Transverse colon (tissue), 4 donors: Measurements from ENCODE around the gene PTGES3L. TPM values are rescaled to one million over a fixed set of nuclear protein-coding genes. Genes with fewer than 3 reads are reported as not detected.
A peak's percentile ranks its signal among the peaks of the same experiment; 100 is the strongest.
"Not testable (repeated sequence)": the region's sequence is repeated elsewhere in the genome, so short reads cannot be mapped to it uniquely, and the experiment has no call there.

Source experiments
- DNase-seq: peaks from one replicate; pipeline ENCODE4 v3.0.0-alpha.2; 2019
- H3K27ac ChIP-seq, 4 donors: fragments of 200-600 bp; sonication (generic); 2 replicates each; pipeline ENCODE4 v1.5.1; 2016 to 2018; ENCODE audit warnings: inconsistent platforms in 4 of 4
- H3K27me3 ChIP-seq: fragments of 200-600 bp; sonication (generic); 2 replicates; pipeline ENCODE4 v1.5.1; 2017; ENCODE audit warnings: inconsistent platforms
- H3K36me3 ChIP-seq, 4 donors: fragments of 200-600 bp; sonication (generic); 2 replicates each; pipeline ENCODE4 v1.5.1; 2017 to 2019; ENCODE audit warnings: inconsistent platforms in 4 of 4
- H3K4me1 ChIP-seq, 4 donors: fragments of 200-600 bp; sonication (generic); 2 replicates each; pipeline ENCODE4 v1.5.1; 2017 to 2020; ENCODE audit warnings: inconsistent platforms in 4 of 4
- H3K4me3 ChIP-seq, 4 donors: fragments of 200-600 bp; sonication (generic); 1 replicate in 1 of 4; 2 replicates in 3 of 4; pipeline versions ENCODE4 v1.5.1 to v1.6.1; 2017 to 2019; ENCODE audit warnings: inconsistent platforms in 4 of 4
- H3K9me3 ChIP-seq, 2 donors: fragments of 200-600 bp; sonication (generic); 2 replicates each; pipeline ENCODE4 v1.5.1; 2017 to 2019; ENCODE audit warnings: inconsistent platforms in 2 of 2
- CTCF ChIP-seq, 5 experiments: fragments of 200-600 bp in 3 of 5; fragments of 450-650 bp in 2 of 5; sonication (generic) in 3 of 5; IDR thresholded peaks; 1 replicate in 2 of 5; 2 replicates in 3 of 5; pipeline ENCODE4 v1.5.1; 2016 to 2017; ENCODE audit warnings: antibody characterized with exemption in 5 of 5, inconsistent platforms in 3 of 5, mild to moderate bottlenecking in 2 of 5, moderate library complexity in 1 of 5
- EP300 ChIP-seq: sonication (generic); formaldehyde crosslinking; IDR thresholded peaks from one replicate; pipeline ENCODE4 v1.6.1; 2017; ENCODE audit warnings: antibody characterized with exemption, low read depth
- POLR2A ChIP-seq: fragments of 450-650 bp; IDR thresholded peaks from one replicate; pipeline ENCODE4 v1.6.1; 2016; ENCODE audit warnings: antibody characterized with exemption, mild to moderate bottlenecking, moderate library complexity
- POLR2AphosphoS5 ChIP-seq, 3 donors: sonication (generic); formaldehyde crosslinking; IDR thresholded peaks; one replicate each; pipeline ENCODE4 v1.6.1; 2016; ENCODE audit warnings: antibody characterized with exemption in 3 of 3
- WGBS, 2 donors: methylation state at CpG; one replicate each; pipeline ENCODE4 v1.1.5; 2018; ENCODE audit warnings: low coverage in 1 of 2; 5-methylcytosine and 5-hydroxymethylcytosine counted together
- in situ Hi-C, 4 donors: fragments of 200-750 bp; cut with MboI; loops; one replicate each; pipeline versions ENCODE4 v1.15.0 to v1.15.1; 2017; ENCODE audit warnings: low sequenced_read_pairs in 3 of 4, low pct_ligation_motif_present in 1 of 4, low pct_unique_long_range_greater_than_20kb in 1 of 4
- intact Hi-C: fragments of 100-400 bp; cut with DNase I; formaldehyde crosslinking; loops from one replicate; pipeline ENCODE4 v1.15.1; 2023; ENCODE audit warnings: low total_unique reads
- total RNA-seq, 4 donors: library from RNA; depleted of rRNA; stranded (reverse); fragments of >200 nt; gene quantifications; one replicate each; pipeline ENCODE4 v1.1.0, GENCODE V29; 2016

PTGES3L gene
- total RNA-seq, 4 donors from 2014 or later, result 3.4 to 8.3 (median 5.1) TPM; not detected in 1

- H3K4me1 ChIP-seq, result peaks cover 0 to 11% (median 3%) of the 10 kb centered on the region in 4 donors
- no peak overlapping the region for H3K4me3 ChIP-seq
- no peak for DNase-seq
- H3K27ac ChIP-seq, result peak overlapping the region in 2 of 4 donors; percentile 41 to 53
- TF ChIP-seq POLR2A, result no peak
- TF ChIP-seq EP300, result no peak
- no peak for TF ChIP-seq POLR2AphosphoS5 (IDR thresholded peaks at IDR 0.05)
- no peak for TF ChIP-seq CTCF (IDR thresholded peaks at IDR 0.05)
- H3K27me3 ChIP-seq, result peaks cover 72% of the 10 kb centered on the region
- WGBS, 2 donors, result 51 to 71% methylated on average over 6 to 7 of the region's 7 CpGs
- no peaks in the 10 kb centered on the region for H3K9me3 ChIP-seq
- intact Hi-C loops (no loop called here), in situ Hi-C loops (loop anchor here in 2 of 4 donors (10.0 kb wide), 2 partner anchors 67 to 77 kb away; partner anchors contain the start of genes AOC2 (in 1 of the 2) and AOC3 (in 1 of the 2))
- no peaks in the 10 kb centered on the region for H3K36me3 ChIP-seq
Measured at GRCh38 chr17:42922294-42922693, 57.6 kb downstream of the PTGES3L start.

GRCh38 chr17:42920922-42921321, 59.0 kb downstream of the PTGES3L start:
- 26 to 40% methylated on average over 1 to 3 of the region's 3 CpGs for WGBS, 2 donors
- Histone ChIP-seq H3K27ac (peak overlapping the region in 2 of 4 donors; percentile 9 to 53), H3K4me1 (peaks cover 0 to 11% (median 3%) of the 10 kb centered on the region in 4 donors), H3K27me3 (peaks cover 80% of the 10 kb centered on the region), H3K9me3 (no peaks in the 10 kb centered on the region), H3K36me3 (no peaks in the 10 kb centered on the region), H3K4me3 (no peak overlapping the region)
- in situ Hi-C loops (loop anchor here in 2 of 4 donors (10.0 kb wide), 2 partner anchors 66 to 76 kb away; partner anchors contain the start of genes AOC2 (in 1 of the 2) and AOC3 (in 1 of the 2)), intact Hi-C loops (no loop called here)
- no peak for DNase-seq
- TF ChIP-seq CTCF (IDR thresholded peaks at IDR 0.05) (no peak), EP300 (no peak), POLR2A (no peak), POLR2AphosphoS5 (IDR thresholded peaks at IDR 0.05) (no peak)

GRCh38 chr17:42920106-42920900, 59.6 kb downstream of the PTGES3L start:
- no peaks in the 10 kb centered on the region for H3K36me3 ChIP-seq
- intact Hi-C loops, result no loop called here

GRCh38 chr17:42919522-42920077, 60.3 kb downstream of the PTGES3L start:
- intact Hi-C loops, H3K27ac ChIP-seq, H3K36me3 ChIP-seq, DNase-seq, H3K9me3 ChIP-seq, H3K4me3 ChIP-seq: not testable (repeated sequence)
- Histone ChIP-seq H3K4me1 (peaks cover 0 to 11% (median 3%) of the 10 kb centered on the region in 4 donors), H3K27me3 (peaks cover 81% of the 10 kb centered on the region)
- 53 to 61% methylated on average over 3 to 10 of the region's 10 CpGs for WGBS, 2 donors
- in situ Hi-C loops, result loop anchor here in 2 of 4 donors (10.0 kb wide), 2 partner anchors 65 to 75 kb away; partner anchors contain the start of genes AOC2 (in 1 of the 2) and AOC3 (in 1 of the 2)

More at GRCh38 chr17:42920106-42920900, 59.6 kb downstream of the PTGES3L start:
- DNase-seq, result no peak
- WGBS, 2 donors, result 27 to 68% methylated on average over 3 to 10 of the region's 10 CpGs
- no peaks in the 10 kb centered on the region for H3K9me3 ChIP-seq
- in situ Hi-C loops, result loop anchor here in 2 of 4 donors (10.0 kb wide), 2 partner anchors 66 to 76 kb away; partner anchors contain the start of genes AOC2 (in 1 of the 2) and AOC3 (in 1 of the 2)
- peaks cover 0 to 11% (median 3%) of the 10 kb centered on the region in 4 donors for H3K4me1 ChIP-seq
- peaks cover 85% of the 10 kb centered on the region for H3K27me3 ChIP-seq
- no peak overlapping the region for H3K27ac ChIP-seq
- TF ChIP-seq POLR2A (no peak), CTCF (IDR thresholded peaks at IDR 0.05) (no peak), POLR2AphosphoS5 (IDR thresholded peaks at IDR 0.05) (no peak), EP300 (no peak)
- no peak overlapping the region for H3K4me3 ChIP-seq
